Hepatocyte (in vitro differentiated cells): Measurements from ENCODE around the gene LRRC46.

Source experiments
- CTCF ChIP-seq: fragments of 200-600 bp; sonication (generic); IDR thresholded peaks from 2 replicates; pipeline ENCODE4 v1.5.1; 2016; ENCODE audit warnings: antibody characterized with exemption, mild to moderate bottlenecking; ENCODE audit not compliant: poor library complexity
- EZH2 ChIP-seq: fragments of 200-600 bp; sonication (generic); IDR thresholded peaks from 2 replicates; pipeline ENCODE4 v1.6.1; 2016; ENCODE audit warnings: antibody characterized with exemption, mild to moderate bottlenecking, borderline replicate concordance
- EZH2phosphoT487 ChIP-seq: fragments of 200-600 bp; sonication (generic); IDR thresholded peaks from one replicate; pipeline ENCODE4 v1.6.1; 2018; ENCODE audit warnings: antibody characterized with exemption, mild to moderate bottlenecking, low read depth, moderate library complexity; ENCODE audit not compliant: unreplicated experiment, severe bottlenecking

DNA sequence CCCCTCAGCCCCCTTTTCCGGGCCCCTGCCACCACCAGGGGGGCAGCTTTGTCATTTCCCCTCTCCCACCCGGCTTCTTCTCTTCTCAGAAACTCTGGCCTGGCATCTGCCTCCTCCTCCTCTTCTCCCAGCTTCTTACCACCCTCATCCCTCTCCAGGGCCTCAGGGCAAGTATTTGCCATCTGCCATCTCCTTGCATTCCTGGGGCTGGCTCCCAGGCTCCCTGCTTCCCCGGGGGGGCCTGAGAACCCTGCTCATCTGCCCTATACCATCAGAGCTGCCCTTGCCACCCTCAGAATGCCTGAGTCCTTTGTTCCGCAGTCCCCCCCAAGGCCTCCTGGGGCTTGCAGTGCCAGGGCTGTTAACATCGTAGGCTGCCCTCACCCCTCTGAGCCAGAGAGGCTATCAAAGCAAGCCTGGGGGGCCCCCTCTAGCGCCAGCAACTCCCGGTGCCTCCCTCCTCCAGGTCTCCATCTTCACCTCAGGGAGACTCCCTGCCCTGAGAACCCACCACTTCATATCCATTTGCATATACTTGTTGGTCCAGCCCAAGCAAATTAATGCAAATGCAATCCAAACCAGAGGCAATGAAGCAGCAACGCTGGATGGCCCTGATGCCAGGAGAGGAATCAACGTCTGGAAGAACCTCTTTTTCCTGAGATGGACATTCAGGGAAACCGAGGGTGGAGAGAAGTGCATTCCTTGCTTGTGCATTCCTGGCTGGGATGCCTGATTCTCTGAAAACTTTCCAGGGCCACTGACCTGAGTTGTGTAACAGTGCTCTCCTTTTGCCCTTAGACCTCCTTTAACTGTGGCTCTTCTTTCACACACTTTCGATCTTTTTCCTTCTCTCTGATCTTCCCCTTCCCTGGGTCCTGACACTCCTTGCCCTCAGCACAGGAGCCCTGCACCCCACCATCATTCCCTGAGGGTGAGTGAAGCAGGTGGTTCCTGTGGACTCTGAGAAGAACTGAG lies 43.8 kb downstream of the LRRC46 start:
- TF ChIP-seq CTCF (no peak), EZH2phosphoT487 (no peak), EZH2 (no peak)
